ENCODE data around the gene FOXP1.

- TF ChIP-seq CTCF (optimal IDR thresholded peaks at IDR 0.05 in 1 of 3, IDR thresholded peaks at IDR 0.05 in 1 of 3, conservative IDR thresholded peaks at IDR 0.05 in 1 of 3; ENCODE audit: extremely low read depth in 1 of 3, insufficient read depth in 2 of 3, low read length in 3 of 3) (no peak), EZH2 (IDR thresholded peaks at IDR 0.05; ENCODE audit: low read length) (no peak)
Observed at GRCh38 chr3:71407823-71408222, 175.7 kb downstream of the FOXP1 start.

Measured in keratinocyte (primary cell).